ENCODE results near the gene MRPL33. TPM values are rescaled to one million over a fixed set of nuclear protein-coding genes. Genes with fewer than 3 reads are reported as not detected.

MRPL33 gene
- total and polyA plus RNA-seq, 2 of the 13 experiments (the other 11 are each of a cell fraction or from before 2014, with no cell fraction given) = 69.7 to 218 TPM

GRCh38 chr2:27730261-27730662, 41.3 kb upstream of the MRPL33 start (continued):
- TF ChIP-seq, protein P1, sequence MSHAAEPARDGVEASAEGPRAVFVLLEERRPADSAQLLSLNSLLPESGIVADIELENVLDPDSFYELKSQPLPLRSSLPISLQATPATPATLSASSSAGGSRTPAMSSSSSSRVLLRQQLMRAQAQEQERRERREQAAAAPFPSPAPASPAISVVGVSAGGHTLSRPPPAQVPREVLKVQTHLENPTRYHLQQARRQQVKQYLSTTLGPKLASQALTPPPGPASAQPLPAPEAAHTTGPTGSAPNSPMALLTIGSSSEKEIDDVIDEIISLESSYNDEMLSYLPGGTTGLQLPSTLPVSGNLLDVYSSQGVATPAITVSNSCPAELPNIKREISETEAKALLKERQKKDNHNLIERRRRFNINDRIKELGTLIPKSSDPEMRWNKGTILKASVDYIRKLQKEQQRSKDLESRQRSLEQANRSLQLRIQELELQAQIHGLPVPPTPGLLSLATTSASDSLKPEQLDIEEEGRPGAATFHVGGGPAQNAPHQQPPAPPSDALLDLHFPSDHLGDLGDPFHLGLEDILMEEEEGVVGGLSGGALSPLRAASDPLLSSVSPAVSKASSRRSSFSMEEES (CRISPR knock-in tag; IDR thresholded peaks at IDR 0.05) = 0 out of 2 replicates have a peak, but pooled peaks have one; percentile 31
- TF ChIP-seq ZSCAN29 (CRISPR knock-in tag; conservative IDR thresholded peaks at IDR 0.05) (no peak), BCL6 (CRISPR knock-in tag; IDR thresholded peaks at IDR 0.05) (0 out of 2 replicates have a peak, but pooled peaks have one; percentile 12), MED1 (CRISPR knock-in tag; IDR thresholded peaks at IDR 0.05) (0 out of 2 replicates have a peak, but pooled peaks have one; percentile 27), RFXAP (CRISPR knock-in tag; IDR thresholded peaks at IDR 0.05; ENCODE audit: borderline replicate concordance) (0 out of 2 replicates have a peak, but pooled peaks have one; percentile 2), HIC2 (CRISPR knock-in tag; IDR thresholded peaks at IDR 0.05; ENCODE audit: low read depth) (peak; percentile 48; the same call in 1 of the 2 replicates), LCORL (IDR thresholded peaks at IDR 0.05) (no peak), LCORL (CRISPR knock-in tag; IDR thresholded peaks at IDR 0.05) (0 out of 2 replicates have a peak, but pooled peaks have one; percentile 55), TEAD3 (CRISPR knock-in tag; optimal IDR thresholded peaks at IDR 0.05; ENCODE audit: borderline replicate concordance) (peak; percentile 74), ELF3 (CRISPR knock-in tag; IDR thresholded peaks at IDR 0.05) (peak; percentile 70), ZNF34 (CRISPR knock-in tag; IDR thresholded peaks at IDR 0.05; ENCODE audit: borderline replicate concordance) (no peak), ZNF687 (CRISPR knock-in tag; IDR thresholded peaks at IDR 0.05) (peak; percentile 60), HMG20B (CRISPR knock-in tag; conservative IDR thresholded peaks at IDR 0.05) (no peak)
- TF ChIP-seq, protein P2, sequence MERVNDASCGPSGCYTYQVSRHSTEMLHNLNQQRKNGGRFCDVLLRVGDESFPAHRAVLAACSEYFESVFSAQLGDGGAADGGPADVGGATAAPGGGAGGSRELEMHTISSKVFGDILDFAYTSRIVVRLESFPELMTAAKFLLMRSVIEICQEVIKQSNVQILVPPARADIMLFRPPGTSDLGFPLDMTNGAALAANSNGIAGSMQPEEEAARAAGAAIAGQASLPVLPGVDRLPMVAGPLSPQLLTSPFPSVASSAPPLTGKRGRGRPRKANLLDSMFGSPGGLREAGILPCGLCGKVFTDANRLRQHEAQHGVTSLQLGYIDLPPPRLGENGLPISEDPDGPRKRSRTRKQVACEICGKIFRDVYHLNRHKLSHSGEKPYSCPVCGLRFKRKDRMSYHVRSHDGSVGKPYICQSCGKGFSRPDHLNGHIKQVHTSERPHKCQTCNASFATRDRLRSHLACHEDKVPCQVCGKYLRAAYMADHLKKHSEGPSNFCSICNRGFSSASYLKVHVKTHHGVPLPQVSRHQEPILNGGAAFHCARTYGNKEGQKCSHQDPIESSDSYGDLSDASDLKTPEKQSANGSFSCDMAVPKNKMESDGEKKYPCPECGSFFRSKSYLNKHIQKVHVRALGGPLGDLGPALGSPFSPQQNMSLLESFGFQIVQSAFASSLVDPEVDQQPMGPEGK (CRISPR knock-in tag; IDR thresholded peaks at IDR 0.05) = no peak; the same call in 1 of the 2 replicates
- TF ChIP-seq, protein P3, sequence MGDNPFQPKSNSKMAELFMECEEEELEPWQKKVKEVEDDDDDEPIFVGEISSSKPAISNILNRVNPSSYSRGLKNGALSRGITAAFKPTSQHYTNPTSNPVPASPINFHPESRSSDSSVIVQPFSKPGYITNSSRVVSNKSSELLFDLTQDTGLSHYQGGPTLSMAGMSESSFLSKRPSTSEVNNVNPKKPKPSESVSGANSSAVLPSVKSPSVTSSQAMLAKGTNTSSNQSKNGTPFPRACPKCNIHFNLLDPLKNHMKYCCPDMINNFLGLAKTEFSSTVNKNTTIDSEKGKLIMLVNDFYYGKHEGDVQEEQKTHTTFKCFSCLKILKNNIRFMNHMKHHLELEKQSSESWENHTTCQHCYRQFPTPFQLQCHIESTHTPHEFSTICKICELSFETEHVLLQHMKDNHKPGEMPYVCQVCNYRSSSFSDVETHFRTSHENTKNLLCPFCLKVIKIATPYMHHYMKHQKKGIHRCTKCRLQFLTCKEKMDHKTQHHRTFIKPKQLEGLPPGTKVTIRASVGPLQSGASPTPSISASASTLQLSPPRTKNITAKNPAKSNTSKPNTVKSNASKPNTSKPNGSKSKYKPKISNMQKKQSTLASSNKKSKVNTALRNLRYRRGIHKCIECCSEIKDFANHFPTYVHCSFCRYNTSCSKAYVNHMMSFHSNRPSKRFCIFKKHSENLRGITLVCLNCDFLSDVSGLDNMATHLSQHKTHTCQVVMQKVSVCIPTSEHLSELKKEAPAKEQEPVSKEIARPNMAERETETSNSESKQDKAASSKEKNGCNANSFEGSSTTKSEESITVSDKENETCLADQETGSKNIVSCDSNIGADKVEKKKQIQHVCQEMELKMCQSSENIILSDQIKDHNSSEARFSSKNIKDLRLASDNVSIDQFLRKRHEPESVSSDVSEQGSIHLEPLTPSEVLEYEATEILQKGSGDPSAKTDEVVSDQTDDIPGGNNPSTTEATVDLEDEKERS (CRISPR knock-in tag; IDR thresholded peaks at IDR 0.05) = no peak
- TF ChIP-seq, protein P4, sequence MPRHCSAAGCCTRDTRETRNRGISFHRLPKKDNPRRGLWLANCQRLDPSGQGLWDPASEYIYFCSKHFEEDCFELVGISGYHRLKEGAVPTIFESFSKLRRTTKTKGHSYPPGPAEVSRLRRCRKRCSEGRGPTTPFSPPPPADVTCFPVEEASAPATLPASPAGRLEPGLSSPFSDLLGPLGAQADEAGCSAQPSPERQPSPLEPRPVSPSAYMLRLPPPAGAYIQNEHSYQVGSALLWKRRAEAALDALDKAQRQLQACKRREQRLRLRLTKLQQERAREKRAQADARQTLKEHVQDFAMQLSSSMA (CRISPR knock-in tag; IDR thresholded peaks at IDR 0.05) = no peak
